T-helper 2 cell treated with Interferon-gamma antibody and Interleukin-4, amounts not matched to agents 5 μg/mL and 100 μg/mL, for 36 hours (primary cell): ENCODE measurements around the gene VRK3.
"Not testable (repeated sequence)": the region's sequence is repeated elsewhere in the genome, so short reads cannot be mapped to it uniquely, and the experiment has no call there.

Source experiments
- DNase-seq: peaks from one replicate; pipeline ENCODE4 v3.0.0; 2021; ENCODE audit warnings: low spot score
- H3K27ac Mint-ChIP-seq: one replicate; pipeline ENCODE4 v1.8.0; 2021; ENCODE audit warnings: mild to moderate bottlenecking, mixed read lengths
- H3K27me3 Mint-ChIP-seq: one replicate; pipeline ENCODE4 v1.8.0; 2021; ENCODE audit warnings: low read depth, mixed read lengths
- H3K36me3 Mint-ChIP-seq: one replicate; pipeline ENCODE4 v1.8.0; 2021; ENCODE audit warnings: low read depth, mixed read lengths
- H3K4me1 Mint-ChIP-seq: one replicate; pipeline ENCODE4 v1.8.0; 2021; ENCODE audit warnings: low read depth, mixed read lengths
- H3K4me3 Mint-ChIP-seq: one replicate; pipeline ENCODE4 v1.8.0; 2022; ENCODE audit warnings: mild to moderate bottlenecking, moderate library complexity, mixed read lengths
- H3K9me3 Mint-ChIP-seq: one replicate; pipeline ENCODE4 v1.8.0; 2021; ENCODE audit warnings: mixed read lengths

The VRK3 gene

DNA sequence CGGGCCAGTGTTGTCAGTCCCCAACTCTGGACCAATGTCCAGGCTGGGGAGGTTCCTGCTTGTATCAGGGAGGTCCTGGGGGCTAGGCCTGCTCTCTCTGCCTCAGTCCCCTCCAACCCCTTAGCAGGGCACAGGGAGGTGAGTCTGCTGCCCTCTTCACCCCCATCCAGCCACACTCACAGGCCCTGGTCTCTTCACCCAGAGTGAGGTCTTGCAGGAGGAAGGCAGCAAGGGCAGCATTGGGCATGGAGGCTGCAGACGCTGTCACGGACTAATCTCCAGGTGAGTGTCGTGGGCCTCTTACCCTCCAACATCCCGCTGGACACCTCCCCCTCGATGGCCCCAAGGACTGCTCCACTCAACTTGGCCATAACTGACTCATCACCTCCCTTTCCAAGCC, 52.3 kb downstream of the VRK3 start:
- Mint-ChIP-seq H3K9me3 (no peaks in the 10 kb centered on the region), H3K36me3 (no peaks in the 10 kb centered on the region), H3K4me1 (no peaks in the 10 kb centered on the region), H3K27ac (no peak overlapping the region), H3K4me3 (no peak overlapping the region), H3K27me3 (no peaks in the 10 kb centered on the region)
- no peak for DNase-seq

DNA sequence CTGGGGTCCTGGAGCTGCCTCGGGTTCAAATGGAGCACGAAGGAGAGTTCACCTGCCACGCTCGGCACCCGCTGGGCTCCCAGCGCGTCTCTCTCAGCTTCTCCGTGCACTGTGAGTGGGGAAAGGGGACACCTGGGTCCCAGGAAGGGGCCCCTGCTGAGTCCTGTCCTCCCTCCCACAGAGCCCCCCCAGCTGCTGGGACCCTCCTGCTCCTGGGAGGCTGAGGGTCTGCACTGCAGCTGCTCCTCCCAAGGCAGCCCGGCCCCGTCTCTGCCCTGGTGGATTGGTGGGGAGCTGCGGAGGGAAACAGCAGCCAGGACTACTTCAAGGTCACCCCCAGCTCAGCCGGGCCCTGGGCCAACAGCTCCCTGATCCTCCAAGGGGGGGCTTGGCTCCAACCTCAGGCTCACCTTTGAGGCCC, 53.2 kb downstream of the VRK3 start:
- Mint-ChIP-seq H3K4me3 (no peak overlapping the region), H3K27me3 (no peaks in the 10 kb centered on the region), H3K27ac (no peak overlapping the region), H3K4me1 (no peaks in the 10 kb centered on the region), H3K36me3 (no peaks in the 10 kb centered on the region), H3K9me3 (no peaks in the 10 kb centered on the region)
- no peak for DNase-seq

GRCh38 chr19:49969355-49969754, 55.8 kb downstream of the VRK3 start:
- H3K4me3 Mint-ChIP-seq, H3K4me1 Mint-ChIP-seq, H3K9me3 Mint-ChIP-seq, H3K27me3 Mint-ChIP-seq, H3K27ac Mint-ChIP-seq, DNase-seq, H3K36me3 Mint-ChIP-seq: not testable (repeated sequence)

DNA sequence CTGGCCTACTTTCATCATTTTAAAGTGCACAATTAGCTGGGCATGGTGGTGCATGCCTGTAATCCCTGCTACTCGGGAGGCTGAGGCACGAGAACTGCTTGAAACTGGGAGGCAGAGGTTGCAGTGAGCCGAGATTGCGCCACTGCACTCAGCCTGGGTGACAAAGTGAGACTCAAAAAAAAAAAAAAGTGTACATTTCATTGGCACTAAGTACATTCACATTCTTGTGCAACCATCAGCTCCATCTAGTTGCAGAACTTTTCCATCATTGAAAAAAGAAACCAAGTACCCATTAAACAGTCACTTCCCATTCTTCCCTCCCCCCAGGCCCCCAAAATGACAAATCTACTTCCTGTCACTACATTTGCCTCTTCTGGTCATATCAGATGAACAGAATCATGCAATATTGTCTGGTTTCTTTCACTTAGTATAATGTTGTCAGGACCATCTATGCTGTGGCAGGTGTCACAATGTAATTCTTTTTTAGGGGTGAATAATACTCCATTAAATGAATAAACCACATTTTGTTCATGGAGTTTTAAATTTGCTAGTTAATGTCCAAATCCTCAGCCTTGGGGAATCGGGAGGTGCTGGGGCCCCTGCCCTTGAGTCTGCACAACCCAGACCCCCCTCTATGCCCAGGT, 56.8 kb downstream of the VRK3 start:
- Mint-ChIP-seq H3K36me3 (no peaks in the 10 kb centered on the region), H3K4me1 (no peaks in the 10 kb centered on the region), H3K27ac (no peak overlapping the region), H3K4me3 (no peak overlapping the region), H3K9me3 (no peaks in the 10 kb centered on the region), H3K27me3 (no peaks in the 10 kb centered on the region)
- no peak for DNase-seq

GRCh38 chr19:49960980-49961379, 64.2 kb downstream of the VRK3 start, which contains the start of gene SIGLEC11:
SIGLEC11 (minus strand) TSS chr19:49961172; CDS start chr19:49961081, 91 bp downstream.
- H3K36me3 Mint-ChIP-seq, H3K4me3 Mint-ChIP-seq, H3K27ac Mint-ChIP-seq, DNase-seq, H3K4me1 Mint-ChIP-seq, H3K27me3 Mint-ChIP-seq, H3K9me3 Mint-ChIP-seq: not testable (repeated sequence)

DNA sequence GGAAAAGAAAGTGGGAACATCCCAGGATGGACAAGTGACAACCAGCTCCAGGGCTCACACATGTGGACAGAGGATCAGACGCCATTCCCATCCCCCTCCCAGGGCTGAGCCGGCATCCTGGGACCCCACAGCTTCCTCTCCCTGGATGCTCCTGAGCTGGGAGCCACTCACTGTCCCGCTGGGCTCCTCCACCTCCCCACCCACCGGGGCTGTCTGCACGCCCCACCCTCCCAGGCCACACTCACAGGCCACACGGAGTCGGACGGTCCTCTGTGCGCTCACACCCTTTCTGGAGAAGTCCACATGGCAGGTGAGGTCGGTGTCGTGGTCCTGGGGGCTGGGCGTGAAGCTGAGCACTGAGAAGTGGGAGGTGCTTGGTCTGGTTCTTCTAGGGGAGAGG, 65.3 kb downstream of the VRK3 start:
- DNase-seq, H3K27ac Mint-ChIP-seq, H3K4me1 Mint-ChIP-seq, H3K4me3 Mint-ChIP-seq, H3K9me3 Mint-ChIP-seq, H3K27me3 Mint-ChIP-seq, H3K36me3 Mint-ChIP-seq: not testable (repeated sequence)

DNA sequence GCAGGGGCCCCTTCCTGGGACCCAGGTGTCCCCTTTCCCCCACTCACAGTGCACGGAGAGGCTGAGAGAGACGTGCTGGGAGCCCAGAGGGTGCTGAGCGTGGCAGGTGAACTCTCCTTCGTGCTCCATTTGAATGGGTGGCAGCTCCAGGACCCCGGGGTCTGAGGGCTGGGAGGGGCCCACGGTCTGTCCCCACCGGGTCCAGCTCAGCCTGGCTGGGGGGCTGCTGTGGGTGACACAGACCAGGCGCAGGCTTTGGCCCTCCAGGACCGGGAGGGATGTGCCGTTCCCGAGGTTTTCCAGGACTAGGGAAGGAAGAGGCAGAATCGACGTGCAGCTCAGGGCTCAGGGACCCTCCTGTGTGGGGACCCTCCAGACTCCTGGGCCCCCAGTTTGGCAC, 66.6 kb downstream of the VRK3 start:
- H3K27me3 Mint-ChIP-seq, H3K27ac Mint-ChIP-seq, DNase-seq, H3K4me1 Mint-ChIP-seq, H3K4me3 Mint-ChIP-seq, H3K36me3 Mint-ChIP-seq, H3K9me3 Mint-ChIP-seq: not testable (repeated sequence)

DNA sequence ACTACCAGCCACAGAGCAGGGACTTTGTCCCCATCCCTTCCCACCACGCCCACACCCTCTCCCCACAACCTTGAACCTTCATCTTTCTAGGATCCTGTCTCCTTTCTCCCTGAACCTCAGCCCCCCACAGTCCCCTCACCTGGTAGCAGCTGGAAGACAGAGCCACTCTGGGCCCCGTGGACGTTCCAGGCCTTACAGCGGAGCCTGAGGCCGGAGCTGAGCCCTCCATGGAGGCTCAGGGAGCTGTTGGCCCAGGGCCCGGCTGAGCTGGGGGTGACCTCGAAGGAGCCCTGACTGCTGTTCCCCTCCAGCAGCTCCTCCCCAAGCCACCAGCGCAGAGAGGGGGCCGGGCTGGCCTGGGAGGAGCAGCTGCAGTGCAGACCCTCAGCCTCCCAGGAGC, 67.0 kb downstream of the VRK3 start:
- not testable (repeated sequence) for DNase-seq, H3K9me3 Mint-ChIP-seq, H3K4me1 Mint-ChIP-seq, H3K27me3 Mint-ChIP-seq, H3K36me3 Mint-ChIP-seq, H3K4me3 Mint-ChIP-seq, H3K27ac Mint-ChIP-seq

DNA sequence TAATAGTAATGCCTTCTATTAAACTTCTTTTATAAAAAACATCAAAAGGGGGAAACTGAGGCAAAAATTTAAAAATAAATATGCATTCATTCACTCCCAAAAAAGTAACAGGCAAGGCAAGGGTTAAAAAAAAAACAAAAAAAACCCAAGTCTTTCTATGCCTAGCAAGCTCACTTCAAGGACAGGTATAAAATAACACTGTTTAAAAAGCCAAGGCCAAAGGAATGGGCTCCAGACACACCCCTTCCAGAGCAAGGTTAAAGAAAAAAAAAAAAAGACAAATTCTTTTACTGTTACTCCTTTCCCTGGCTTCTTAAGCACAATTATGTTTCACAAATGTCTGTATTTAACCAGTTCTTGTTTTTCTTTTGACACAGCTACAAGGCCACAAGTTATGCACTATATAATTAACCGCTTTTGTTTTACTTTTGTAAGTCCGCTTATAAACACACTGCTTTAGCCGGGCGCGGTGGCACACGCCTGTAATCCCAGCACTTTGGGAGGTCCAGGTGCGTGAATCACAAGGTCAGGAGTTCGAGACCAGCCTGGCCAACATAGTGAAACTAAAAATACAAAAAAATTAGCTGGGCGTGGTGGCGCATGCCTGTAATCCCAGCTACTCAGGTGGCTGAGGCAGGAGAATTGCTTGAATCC, 67.8 kb downstream of the VRK3 start:
- no peak for DNase-seq
- Mint-ChIP-seq H3K9me3 (no peaks in the 10 kb centered on the region), H3K27ac (no peak overlapping the region), H3K36me3 (no peaks in the 10 kb centered on the region), H3K4me1 (peaks cover 2% of the 10 kb centered on the region), H3K4me3 (no peak overlapping the region), H3K27me3 (peaks cover 5% of the 10 kb centered on the region)

GRCh38 chr19:49956115-49956495, 69.1 kb downstream of the VRK3 start:
- Mint-ChIP-seq H3K4me3 (no peak overlapping the region), H3K9me3 (no peaks in the 10 kb centered on the region), H3K36me3 (no peaks in the 10 kb centered on the region), H3K4me1 (peaks cover 2% of the 10 kb centered on the region), H3K27me3 (peaks cover 5% of the 10 kb centered on the region), H3K27ac (no peak overlapping the region)
- DNase-seq = no peak

- H3K9me3 Mint-ChIP-seq = no peaks in the 10 kb centered on the region
These were observed 70.2 kb downstream of the VRK3 start for GRCh38 chr19:49954933-49955332.

GRCh38 chr19:49954092-49954829, 70.9 kb downstream of the VRK3 start:
- H3K27me3 Mint-ChIP-seq = peaks cover 5% of the 10 kb centered on the region
- no peak for DNase-seq
- no peak overlapping the region for H3K27ac Mint-ChIP-seq

More at GRCh38 chr19:49954933-49955332, 70.2 kb downstream of the VRK3 start:
- Mint-ChIP-seq H3K27ac (no peak overlapping the region), H3K27me3 (peaks cover 5% of the 10 kb centered on the region), H3K36me3 (no peaks in the 10 kb centered on the region), H3K4me3 (no peak overlapping the region), H3K4me1 (peaks cover 2% of the 10 kb centered on the region)
- DNase-seq = no peak

DNA sequence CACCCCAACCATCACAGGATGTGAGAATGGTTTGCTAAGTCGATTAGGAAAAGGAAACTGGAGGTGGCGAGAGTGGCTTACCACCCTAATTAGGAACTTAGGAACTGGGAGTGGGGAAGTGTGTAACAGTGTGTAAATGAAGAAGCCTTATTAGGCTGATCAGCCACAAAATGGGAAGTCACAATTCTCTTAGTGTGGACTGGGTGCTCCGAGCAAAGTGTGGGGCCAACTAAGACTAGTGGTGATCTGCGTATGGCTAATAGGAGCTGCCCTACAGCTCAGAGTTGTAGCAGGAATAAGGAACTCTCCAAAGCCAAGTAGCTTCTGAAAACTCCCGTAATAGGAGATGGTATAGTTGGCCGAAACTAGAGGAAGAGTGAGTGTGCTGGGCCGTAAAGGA, 71.8 kb downstream of the VRK3 start:
- Mint-ChIP-seq H3K4me1 (peaks cover 2% of the 10 kb centered on the region), H3K9me3 (no peaks in the 10 kb centered on the region), H3K27ac (no peak overlapping the region), H3K27me3 (peaks cover 5% of the 10 kb centered on the region), H3K36me3 (no peaks in the 10 kb centered on the region), H3K4me3 (no peak overlapping the region)
- DNase-seq = no peak

More at GRCh38 chr19:49954092-49954829, 70.9 kb downstream of the VRK3 start:
- H3K4me3 Mint-ChIP-seq = no peak overlapping the region
- no peaks in the 10 kb centered on the region for H3K9me3 Mint-ChIP-seq
- peaks cover 2% of the 10 kb centered on the region for H3K4me1 Mint-ChIP-seq
- no peaks in the 10 kb centered on the region for H3K36me3 Mint-ChIP-seq

DNA sequence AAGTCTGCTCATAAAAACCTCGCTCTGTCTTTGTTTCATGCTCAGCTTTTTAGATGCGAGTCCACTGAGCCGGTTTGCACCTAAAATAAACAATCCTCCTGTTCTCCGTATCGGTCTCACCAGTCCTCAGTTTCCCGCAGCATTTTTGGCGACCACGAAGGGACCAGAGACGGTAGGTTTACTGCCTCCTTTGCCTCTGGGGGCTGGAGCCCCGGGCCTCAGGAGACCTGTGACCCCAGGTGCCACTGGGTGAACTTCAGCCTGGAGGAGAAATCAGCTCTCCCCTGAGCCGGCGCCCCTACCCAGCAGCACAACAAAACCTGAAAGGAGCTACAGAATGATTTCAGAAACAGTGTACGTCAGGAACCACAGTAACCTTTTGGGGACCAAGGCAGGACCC, 72.3 kb downstream of the VRK3 start:
- Mint-ChIP-seq H3K9me3 (no peaks in the 10 kb centered on the region), H3K27me3 (peaks cover 5% of the 10 kb centered on the region), H3K36me3 (no peaks in the 10 kb centered on the region), H3K4me3 (no peak overlapping the region), H3K27ac (no peak overlapping the region), H3K4me1 (peaks cover 2% of the 10 kb centered on the region)
- no peak for DNase-seq
